GM06990 (cell line): ENCODE results near the gene SSH2.
"Not testable (repeated sequence)": the region's sequence is repeated elsewhere in the genome, so short reads cannot be mapped to it uniquely, and the experiment has no call there.

Source experiments
- DNase-seq: peaks from one replicate; pipeline ENCODE4 v3.0.0-alpha.2; 2011; ENCODE audit not compliant: insufficient read length; ENCODE audit errors: extremely low read depth
- H3K27me3 ChIP-seq: replicated peaks from 2 replicates; pipeline ENCODE4 v1.6.0; 2011; ENCODE audit warnings: low read length; ENCODE audit not compliant: control insufficient read depth, insufficient read depth
- H3K36me3 ChIP-seq: 2 replicates; pipeline ENCODE4 v1.5.1; 2011; ENCODE audit warnings: low read length; ENCODE audit not compliant: control insufficient read depth, insufficient read depth
- H3K4me3 ChIP-seq: replicated peaks from 2 replicates; pipeline ENCODE4 v1.5.1; 2011; ENCODE audit warnings: low read depth, mild to moderate bottlenecking, control low read depth, low read length
- TF ChIP-seq, protein P1 (sequence below): IDR thresholded peaks from 2 replicates; pipeline ENCODE4 v1.5.1; 2011; ENCODE audit warnings: low read length, control low read depth, mild to moderate bottlenecking, inconsistent platforms; ENCODE audit not compliant: insufficient read depth, poor library complexity, severe bottlenecking

The SSH2 gene

GRCh38 chr17:29661213-29661612 lies 268.8 kb downstream of the SSH2 start:
- TF ChIP-seq, protein P1, sequence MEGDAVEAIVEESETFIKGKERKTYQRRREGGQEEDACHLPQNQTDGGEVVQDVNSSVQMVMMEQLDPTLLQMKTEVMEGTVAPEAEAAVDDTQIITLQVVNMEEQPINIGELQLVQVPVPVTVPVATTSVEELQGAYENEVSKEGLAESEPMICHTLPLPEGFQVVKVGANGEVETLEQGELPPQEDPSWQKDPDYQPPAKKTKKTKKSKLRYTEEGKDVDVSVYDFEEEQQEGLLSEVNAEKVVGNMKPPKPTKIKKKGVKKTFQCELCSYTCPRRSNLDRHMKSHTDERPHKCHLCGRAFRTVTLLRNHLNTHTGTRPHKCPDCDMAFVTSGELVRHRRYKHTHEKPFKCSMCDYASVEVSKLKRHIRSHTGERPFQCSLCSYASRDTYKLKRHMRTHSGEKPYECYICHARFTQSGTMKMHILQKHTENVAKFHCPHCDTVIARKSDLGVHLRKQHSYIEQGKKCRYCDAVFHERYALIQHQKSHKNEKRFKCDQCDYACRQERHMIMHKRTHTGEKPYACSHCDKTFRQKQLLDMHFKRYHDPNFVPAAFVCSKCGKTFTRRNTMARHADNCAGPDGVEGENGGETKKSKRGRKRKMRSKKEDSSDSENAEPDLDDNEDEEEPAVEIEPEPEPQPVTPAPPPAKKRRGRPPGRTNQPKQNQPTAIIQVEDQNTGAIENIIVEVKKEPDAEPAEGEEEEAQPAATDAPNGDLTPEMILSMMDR, result no peak
- no peak overlapping the region for H3K4me3 ChIP-seq
- no peaks in the 10 kb centered on the region for H3K27me3 ChIP-seq
- no peak for DNase-seq
- peaks cover 4% of the 10 kb centered on the region for H3K36me3 ChIP-seq

DNA sequence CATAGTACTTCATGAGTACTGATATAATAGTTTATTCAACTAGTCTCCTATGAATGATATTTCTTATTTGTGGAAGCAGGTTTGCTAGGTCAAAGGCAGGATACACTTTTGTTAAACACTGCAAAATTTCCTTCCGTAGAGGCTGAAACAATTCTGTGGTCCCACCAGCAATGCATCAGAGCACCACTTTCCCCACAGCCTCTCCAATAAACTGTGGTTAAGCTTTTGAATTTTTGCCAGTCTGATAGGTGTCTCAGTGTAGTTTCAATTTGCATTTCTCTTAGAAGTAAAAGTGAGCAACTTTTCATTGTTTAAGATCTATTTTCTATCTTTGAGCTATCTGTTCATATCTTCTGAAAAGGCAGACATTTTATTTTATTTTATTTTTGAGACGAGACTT lies 270.9 kb downstream of the SSH2 start:
- H3K4me3 ChIP-seq, result no peak overlapping the region
- TF ChIP-seq, protein P1, result no peak
- no peak for DNase-seq
- no peaks in the 10 kb centered on the region for H3K27me3 ChIP-seq
- H3K36me3 ChIP-seq, result peaks cover 4% of the 10 kb centered on the region

- no peak for DNase-seq
- TF ChIP-seq, protein P1, result no peak
- Histone ChIP-seq H3K4me3 (no peak overlapping the region), H3K27me3 (no peaks in the 10 kb centered on the region), H3K36me3 (no peaks in the 10 kb centered on the region; the same call in 1 of the 2 replicates)
Observed at GRCh38 chr17:29655323-29655722, 274.7 kb downstream of the SSH2 start.

- DNase-seq, result no peak
- no peaks in the 10 kb centered on the region for H3K27me3 ChIP-seq
- H3K4me3 ChIP-seq, result no peak overlapping the region
- H3K36me3 ChIP-seq, result no peaks in the 10 kb centered on the region; the same call in 1 of the 2 replicates
- TF ChIP-seq, protein P1, result no peak
Observed at GRCh38 chr17:29653995-29654714, 275.9 kb downstream of the SSH2 start.

GRCh38 chr17:29652976-29653375 lies 277.1 kb downstream of the SSH2 start:
- TF ChIP-seq, protein P1, result no peak
- DNase-seq, result no peak
- Histone ChIP-seq H3K27me3 (no peaks in the 10 kb centered on the region), H3K4me3 (no peak overlapping the region), H3K36me3 (peaks cover 2% of the 10 kb centered on the region)

GRCh38 chr17:29651913-29652312 lies 278.1 kb downstream of the SSH2 start:
- not testable (repeated sequence) for H3K36me3 ChIP-seq, DNase-seq, H3K27me3 ChIP-seq, H3K4me3 ChIP-seq
